B cell (primary cell): Measurements from ENCODE around the gene NCOA3. TPM values are rescaled to one million over a fixed set of nuclear protein-coding genes. Genes with fewer than 3 reads are reported as not detected.

Source experiments
- ATAC-seq: fragments of 200-7000 bp; cut with Tn5 transposase; one replicate; pipeline ENCODE4 v1.10.0; 2021; ENCODE audit warnings: low read depth, mild to moderate bottlenecking, moderate number of reproducible peaks, moderate library complexity
- CTCF ChIA-PET: fragments of 350-600 bp; sonication (Branson Sonifier 250); formaldehyde crosslinking; loops from one replicate; lab custom pipeline; 2021; ENCODE audit warnings: antibody characterized with exemption, inconsistent platforms; lab: Charles Lee
- POLR2A ChIA-PET: fragments of 350-600 bp; sonication (Branson Sonifier 250); formaldehyde crosslinking; loops from one replicate; lab custom pipeline; 2021; ENCODE audit warnings: antibody characterized with exemption; lab: Charles Lee
- DNase-seq: peaks from one replicate; pipeline ENCODE4 v3.0.0; 2013
- H2AFZ ChIP-seq: 2 replicates; pipeline ENCODE4 v1.6.1; 2012; ENCODE audit warnings: mild to moderate bottlenecking, low read depth, low read length; ENCODE audit not compliant: insufficient read depth, poor library complexity, severe bottlenecking
- H3K27ac ChIP-seq, 2 donors: 1 replicate in 1 of 2; 2 replicates in 1 of 2; pipeline ENCODE4 v1.5.1; 2012 to 2013; ENCODE audit warnings: low read length in 2 of 2, mild to moderate bottlenecking in 2 of 2, moderate library complexity in 1 of 2
- H3K27me3 ChIP-seq, 4 experiments: fragments of 200-600 bp in 1 of 4; sonication (generic) in 1 of 4; replicated peaks in 1 of 4; 1 replicate in 2 of 4; 2 replicates in 2 of 4; pipeline versions ENCODE4 v1.6.1 to v1.7.0; 2013 to 2016; ENCODE audit warnings: low read length in 3 of 4, mild to moderate bottlenecking in 2 of 4, mixed read lengths in 1 of 4, moderate library complexity in 1 of 4; ENCODE audit not compliant: insufficient read depth in 4 of 4, control insufficient read depth in 3 of 4; ENCODE audit errors: control extremely low read depth in 1 of 4
- H3K36me3 ChIP-seq, 2 experiments: replicated peaks in 1 of 2; 1 replicate in 1 of 2; 2 replicates in 1 of 2; pipeline versions ENCODE4 v1.6.1 to v1.7.1; 2013; ENCODE audit warnings: low read length in 1 of 2; ENCODE audit not compliant: insufficient read depth in 2 of 2, control insufficient read depth in 1 of 2; ENCODE audit errors: control extremely low read depth in 1 of 2, extremely low read depth in 1 of 2
- H3K4me1 ChIP-seq, 2 donors: fragments of 200-600 bp in 1 of 2; sonication (generic) in 1 of 2; 1 replicate in 1 of 2; 2 replicates in 1 of 2; pipeline versions ENCODE4 v1.5.1 to v1.6.1; 2013 to 2017; ENCODE audit warnings: low read length in 2 of 2; ENCODE audit not compliant: control insufficient read depth in 2 of 2, insufficient read depth in 2 of 2
- H3K4me2 ChIP-seq: replicated peaks from 2 replicates; pipeline ENCODE3; 2012; ENCODE audit warnings: mild to moderate bottlenecking, low read depth, low read length; ENCODE audit not compliant: poor library complexity, severe bottlenecking
- H3K4me3 ChIP-seq, 5 experiments: fragments of 200-600 bp in 1 of 5; sonication (generic) in 1 of 5; 1 replicate in 3 of 5; 2 replicates in 2 of 5; pipeline versions ENCODE4 v1.5.1 to v1.7.0; 2011 to 2016; ENCODE audit warnings: low read length in 4 of 5, mild to moderate bottlenecking in 4 of 5, low read depth in 2 of 5, control low read depth in 1 of 5, moderate library complexity in 1 of 5; ENCODE audit not compliant: insufficient read depth in 1 of 5; ENCODE audit errors: control extremely low read depth in 1 of 5, extremely low read depth in 1 of 5
- H3K79me2 ChIP-seq: fragments of 200-600 bp; sonication (generic); one replicate; pipeline ENCODE4 v1.6.0; 2016; ENCODE audit warnings: low read length; ENCODE audit not compliant: control insufficient read depth, insufficient read depth
- H3K9ac ChIP-seq: fragments of 200-600 bp; sonication (generic); 2 replicates; pipeline ENCODE4 v1.6.1; 2017; ENCODE audit warnings: mild to moderate bottlenecking, low read length, moderate library complexity
- H3K9me3 ChIP-seq, 3 donors: one replicate each; pipeline versions ENCODE4 v1.6.1 to v1.7.1; 2013; ENCODE audit warnings: low read length in 2 of 3; ENCODE audit not compliant: control insufficient read depth in 2 of 3, insufficient read depth in 1 of 3; ENCODE audit errors: control extremely low read depth in 1 of 3
- H4K20me1 ChIP-seq: 2 replicates; pipeline ENCODE4 v1.6.0; 2012; ENCODE audit warnings: mild to moderate bottlenecking, low read length; ENCODE audit not compliant: insufficient read depth, control insufficient read depth, poor library complexity, severe bottlenecking
- H3K27ac Mint-ChIP-seq: one replicate; pipeline ENCODE4 v1.8.0; 2021; ENCODE audit warnings: mixed read lengths
- H3K27me3 Mint-ChIP-seq: one replicate; pipeline ENCODE4 v1.8.0; 2021; ENCODE audit warnings: mixed read lengths
- H3K4me1 Mint-ChIP-seq: one replicate; pipeline ENCODE4 v1.8.0; 2021; ENCODE audit warnings: mixed read lengths
- H3K4me3 Mint-ChIP-seq: one replicate; pipeline ENCODE4 v1.8.0; 2021; ENCODE audit warnings: mixed read lengths
- H3K9me3 Mint-ChIP-seq: one replicate; pipeline ENCODE4 v1.8.0; 2022; ENCODE audit warnings: mixed read lengths; ENCODE audit not compliant: insufficient read depth
- EZH2 ChIP-seq: IDR thresholded peaks from 2 replicates; pipeline ENCODE4 v1.6.1; 2012; ENCODE audit warnings: borderline replicate concordance, low read depth, mild to moderate bottlenecking, moderate library complexity, low read length; ENCODE audit not compliant: insufficient read depth, poor library complexity, severe bottlenecking
- WGBS: methylation state at CpG from one replicate; pipeline ENCODE4 v1.1.5; 2013; ENCODE audit warnings: missing lambda C conversion rate; ENCODE audit not compliant: insufficient coverage; 5-methylcytosine and 5-hydroxymethylcytosine counted together
- intact Hi-C: fragments of 100-400 bp; cut with micrococcal nuclease; formaldehyde crosslinking; loops from one replicate; pipeline ENCODE4 v1.10.0; 2022
- polyA plus RNA-seq: library from polyadenylated mRNA; depleted of rRNA; stranded (reverse); fragments of >200 nt; gene quantifications from 2 replicates; pipeline ENCODE4 v1.2.3, GENCODE V29; 2012
- total RNA-seq, 2 donors: library from RNA; stranded (reverse); fragments of 120-200 nt in 1 of 2; gene quantifications; 1 replicate in 1 of 2; 2 replicates in 1 of 2; pipeline versions ENCODE4 v1.2.3 to v1.2.4, GENCODE V29; 2013 to 2022
- TF ChIP-seq, protein P1 (sequence below): fragments of 200-600 bp; IDR thresholded peaks from one replicate; pipeline ENCODE4 v1.8.0; 2022; ENCODE audit warnings: antibody characterized with exemption, mild to moderate bottlenecking

Gene NCOA3
- total and polyA plus RNA-seq, 2 donors (not counting 1 experiment from before 2014, with no cell fraction given): 54.0 to 309 TPM

GRCh38 chr20:47606414-47606982 lies 104.8 kb downstream of the NCOA3 start:
- DNase-seq (no peak), ATAC-seq (no peak)
- Mint-ChIP-seq H3K9me3 (no peaks in the 10 kb centered on the region), H3K27me3 (no peaks in the 10 kb centered on the region), H3K27ac (peak overlapping the region; percentile 13), H3K4me1 (peaks cover 75% of the 10 kb centered on the region), H3K4me3 (no peak overlapping the region)
- peaks cover 100% of the 10 kb centered on the region for H3K79me2 ChIP-seq
- POLR2A ChIA-PET: no interaction called here
- peaks cover 79% of the 10 kb centered on the region for H4K20me1 ChIP-seq
- H3K9me3 ChIP-seq: no peaks in the 10 kb centered on the region
- intact Hi-C loops: loop anchor here (5.0 kb wide), 1 partner anchor 99 kb away; no protein-coding TSS in a partner anchor
- peaks cover 30 to 32% of the 10 kb centered on the region in 2 donors for H3K4me1 ChIP-seq
- H3K4me3 ChIP-seq: no peak overlapping the region
- H3K27me3 ChIP-seq: no peaks in the 10 kb centered on the region
- no peak overlapping the region for H3K9ac ChIP-seq
- peak overlapping the region in 1 of 2 donors; percentile 33 for H3K27ac ChIP-seq
- CTCF ChIA-PET: no interaction called here
- H3K36me3 ChIP-seq: peaks cover 0 to 42% of the 10 kb centered on the region in 2 experiments
- H2AFZ ChIP-seq: no peak overlapping the region
- H3K4me2 ChIP-seq: no peak overlapping the region
- TF ChIP-seq EZH2: no peak
- TF ChIP-seq, protein P1, sequence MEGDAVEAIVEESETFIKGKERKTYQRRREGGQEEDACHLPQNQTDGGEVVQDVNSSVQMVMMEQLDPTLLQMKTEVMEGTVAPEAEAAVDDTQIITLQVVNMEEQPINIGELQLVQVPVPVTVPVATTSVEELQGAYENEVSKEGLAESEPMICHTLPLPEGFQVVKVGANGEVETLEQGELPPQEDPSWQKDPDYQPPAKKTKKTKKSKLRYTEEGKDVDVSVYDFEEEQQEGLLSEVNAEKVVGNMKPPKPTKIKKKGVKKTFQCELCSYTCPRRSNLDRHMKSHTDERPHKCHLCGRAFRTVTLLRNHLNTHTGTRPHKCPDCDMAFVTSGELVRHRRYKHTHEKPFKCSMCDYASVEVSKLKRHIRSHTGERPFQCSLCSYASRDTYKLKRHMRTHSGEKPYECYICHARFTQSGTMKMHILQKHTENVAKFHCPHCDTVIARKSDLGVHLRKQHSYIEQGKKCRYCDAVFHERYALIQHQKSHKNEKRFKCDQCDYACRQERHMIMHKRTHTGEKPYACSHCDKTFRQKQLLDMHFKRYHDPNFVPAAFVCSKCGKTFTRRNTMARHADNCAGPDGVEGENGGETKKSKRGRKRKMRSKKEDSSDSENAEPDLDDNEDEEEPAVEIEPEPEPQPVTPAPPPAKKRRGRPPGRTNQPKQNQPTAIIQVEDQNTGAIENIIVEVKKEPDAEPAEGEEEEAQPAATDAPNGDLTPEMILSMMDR: no peak
- 100% methylated on average over 2 of the region's 7 CpGs for WGBS

DNA sequence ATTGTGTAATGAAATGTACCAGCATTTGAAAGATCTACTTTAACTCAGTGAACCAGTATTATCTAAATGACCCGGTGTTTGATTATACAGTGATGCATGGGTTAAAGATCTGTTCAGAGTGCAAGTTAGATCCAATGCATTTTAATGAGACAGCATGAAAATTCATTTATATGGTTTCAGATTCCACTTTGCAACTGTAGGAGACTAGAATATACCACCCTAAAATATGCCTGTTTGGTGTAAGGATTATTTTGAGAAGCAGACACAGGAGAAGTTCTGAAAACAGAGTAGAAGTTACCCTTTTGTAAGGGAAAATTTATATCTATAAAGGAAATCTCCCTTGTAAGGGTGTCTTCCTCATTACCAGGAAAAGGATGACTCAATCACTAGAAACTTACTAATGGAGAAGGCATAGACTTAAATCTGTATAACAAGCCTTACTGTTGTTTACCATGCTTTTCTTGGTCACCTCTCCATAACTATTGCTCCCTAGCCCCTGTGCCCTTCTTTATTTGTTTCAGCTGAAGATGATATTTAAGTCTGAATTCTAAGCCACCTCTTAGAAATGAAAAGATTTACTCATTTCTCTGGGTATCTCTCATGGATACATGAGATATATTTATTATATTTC lies 105.4 kb downstream of the NCOA3 start:
- H3K4me3 ChIP-seq: no peak overlapping the region
- H3K27ac ChIP-seq: peak overlapping the region in 1 of 2 donors; percentile 28
- DNase-seq: no peak
- H3K9me3 ChIP-seq: no peaks in the 10 kb centered on the region
- H3K27me3 ChIP-seq: no peaks in the 10 kb centered on the region
- no peak overlapping the region for H2AFZ ChIP-seq
- no CpG with 5 or more reads among the region's 1 CpG for WGBS
- no peak overlapping the region for H3K4me2 ChIP-seq
- H3K4me1 ChIP-seq: peaks cover 34 to 36% of the 10 kb centered on the region in 2 donors
- peaks cover 100% of the 10 kb centered on the region for H3K79me2 ChIP-seq
- ChIA-PET POLR2A (no interaction called here), CTCF (no interaction called here)
- no peaks in the 10 kb centered on the region for H3K27me3 Mint-ChIP-seq
- no peak for ATAC-seq
- H3K27ac Mint-ChIP-seq: peak overlapping the region; percentile 13
- intact Hi-C loops: loop anchor here (5.0 kb wide), 1 partner anchor 100 kb away; no protein-coding TSS in a partner anchor
- H3K4me3 Mint-ChIP-seq: no peak overlapping the region
- TF ChIP-seq, protein P1: no peak
- no peak for TF ChIP-seq EZH2
- H3K36me3 ChIP-seq: peaks cover 0 to 45% of the 10 kb centered on the region in 2 experiments
- no peaks in the 10 kb centered on the region for H3K9me3 Mint-ChIP-seq
- peaks cover 73% of the 10 kb centered on the region for H3K4me1 Mint-ChIP-seq
- peaks cover 79% of the 10 kb centered on the region for H4K20me1 ChIP-seq
- H3K9ac ChIP-seq: no peak overlapping the region
